Medulla oblongata (tissue), 1 donor: ENCODE measurements around the gene HCAR3.
"Not testable (repeated sequence)": the region's sequence is repeated elsewhere in the genome, so short reads cannot be mapped to it uniquely, and the experiment has no call there.

ENCODE experiments used
- DNase-seq: peaks from one replicate; pipeline ENCODE4 v3.0.0-alpha.2; 2015; ENCODE audit errors: extremely low spot score

The HCAR3 gene

GRCh38 chr12:122716658-122717057 lies at the start of gene HCAR3:
HCAR3 (minus strand) TSS chr12:122716811; CDS start chr12:122716737, 74 bp downstream.
- DNase-seq = not testable (repeated sequence)

- DNase-seq = no peak
Observed at GRCh38 chr12:122757568-122757967, 41.0 kb upstream of the HCAR3 start.

GRCh38 chr12:122754790-122755189 lies 38.2 kb upstream of the HCAR3 start:
- DNase-seq = no peak

GRCh38 chr12:122753319-122753650 lies 36.7 kb upstream of the HCAR3 start:
- no peak for DNase-seq

- peak; percentile 98 for DNase-seq
Observed at GRCh38 chr12:122752464-122753318, 36.1 kb upstream of the HCAR3 start, which contains the start of gene DENR. DENR (plus strand) TSS chr12:122752824; CDS start chr12:122753702, 878 bp downstream.

GRCh38 chr12:122750781-122751515 lies 34.3 kb upstream of the HCAR3 start:
- DNase-seq = not testable (repeated sequence)

GRCh38 chr12:122749569-122750332 lies 33.1 kb upstream of the HCAR3 start:
- DNase-seq = no peak

- DNase-seq = no peak
Observed at GRCh38 chr12:122747224-122748135, 30.9 kb upstream of the HCAR3 start.

- peak; percentile 57 for DNase-seq
Observed at GRCh38 chr12:122743895-122744525, 27.4 kb upstream of the HCAR3 start.

- DNase-seq = no peak
Observed at GRCh38 chr12:122740351-122740750, 23.7 kb upstream of the HCAR3 start.

- DNase-seq = no peak
Observed at GRCh38 chr12:122738571-122738970, 22.0 kb upstream of the HCAR3 start.

- no peak for DNase-seq
Observed at GRCh38 chr12:122732611-122733010, 16.0 kb upstream of the HCAR3 start.

GRCh38 chr12:122732170-122732569 lies 15.6 kb upstream of the HCAR3 start:
- no peak for DNase-seq

GRCh38 chr12:122730215-122731014 lies 13.8 kb upstream of the HCAR3 start, which contains the start of gene HCAR1:
HCAR1 (minus strand) TSS chr12:122730844; CDS start chr12:122730339, 505 bp downstream.
- DNase-seq = no peak

GRCh38 chr12:122729583-122730214 lies 13.1 kb upstream of the HCAR3 start:
- no peak for DNase-seq

GRCh38 chr12:122726080-122726558 lies 9.5 kb upstream of the HCAR3 start:
- DNase-seq = no peak

- DNase-seq = no peak
Observed at GRCh38 chr12:122725452-122726079, 9.0 kb upstream of the HCAR3 start.

- no peak for DNase-seq
Observed at GRCh38 chr12:122724641-122725243, 8.1 kb upstream of the HCAR3 start.
